Stimulated activated CD8-positive, alpha-beta memory T cell treated with anti-CD3 and anti-CD28 coated beads, Interleukin-15, amount 100 ng/mL, for 48 hours (primary cell): Measurements from ENCODE around the gene PCDHB1.
"Not testable (repeated sequence)": the region's sequence is repeated elsewhere in the genome, so short reads cannot be mapped to it uniquely, and the experiment has no call there.

Source experiments
- DNase-seq, 2 donors: peaks; one replicate each; pipeline ENCODE4 v3.0.0-alpha.2; 2020; ENCODE audit warnings: low read depth in 2 of 2

The PCDHB1 gene

GRCh38 chr5:141077826-141078225, 26.7 kb downstream of the PCDHB1 start:
- no peak for DNase-seq

- DNase-seq, result no peak
Measured at GRCh38 chr5:141082228-141082627, 31.1 kb downstream of the PCDHB1 start.

- peak; percentile 4 to 5 for DNase-seq
Measured at GRCh38 chr5:141084487-141084989, 33.4 kb downstream of the PCDHB1 start.

DNA sequence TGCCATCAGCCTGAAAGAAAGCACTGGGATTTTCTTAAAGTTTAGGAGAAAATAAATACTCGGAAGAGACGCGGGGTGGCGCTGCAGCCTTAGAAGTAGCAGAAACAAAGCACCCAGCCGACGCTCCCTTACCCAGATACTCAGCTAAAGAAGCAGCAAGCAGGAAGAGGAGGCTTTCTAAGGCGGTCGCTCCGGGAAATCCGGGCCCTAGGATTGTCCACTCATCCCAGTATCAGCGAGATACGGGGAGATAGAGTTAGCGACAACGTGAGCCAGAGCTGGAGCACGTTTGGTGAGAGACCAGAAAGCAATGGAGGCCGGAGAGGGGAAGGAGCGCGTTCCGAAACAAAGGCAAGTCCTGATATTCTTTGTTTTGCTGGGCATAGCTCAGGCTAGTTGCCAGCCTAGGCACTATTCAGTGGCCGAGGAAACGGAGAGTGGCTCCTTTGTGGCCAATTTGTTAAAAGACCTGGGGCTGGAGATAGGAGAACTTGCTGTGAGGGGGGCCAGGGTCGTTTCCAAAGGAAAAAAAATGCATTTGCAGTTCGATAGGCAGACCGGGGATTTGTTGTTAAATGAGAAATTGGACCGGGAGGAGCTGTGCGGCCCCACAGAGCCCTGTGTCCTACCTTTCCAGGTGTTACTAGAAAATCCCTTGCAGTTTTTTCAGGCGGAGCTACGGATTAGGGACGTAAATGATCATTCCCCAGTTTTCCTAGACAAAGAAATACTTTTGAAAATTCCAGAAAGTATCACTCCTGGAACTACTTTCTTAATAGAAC, 43.5 kb downstream of the PCDHB1 start, which contains the start of gene PCDHB2:
Gene PCDHB2, plus strand, starts transcription at position 135 of the 782 bp plus-strand sequence. Its CDS starts 176 bp downstream, at position 311.
- no peak for DNase-seq

DNA sequence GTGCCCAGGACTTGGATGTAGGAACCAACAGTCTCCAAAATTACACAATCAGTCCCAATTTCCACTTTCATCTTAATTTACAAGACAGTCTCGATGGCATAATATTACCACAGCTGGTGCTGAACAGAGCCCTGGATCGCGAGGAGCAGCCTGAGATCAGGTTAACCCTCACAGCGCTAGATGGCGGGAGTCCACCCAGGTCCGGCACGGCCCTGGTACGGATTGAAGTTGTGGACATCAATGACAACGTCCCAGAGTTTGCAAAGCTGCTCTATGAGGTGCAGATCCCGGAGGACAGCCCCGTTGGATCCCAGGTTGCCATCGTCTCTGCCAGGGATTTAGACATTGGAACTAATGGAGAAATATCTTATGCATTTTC, 44.1 kb downstream of the PCDHB1 start:
- DNase-seq, result no peak

DNA sequence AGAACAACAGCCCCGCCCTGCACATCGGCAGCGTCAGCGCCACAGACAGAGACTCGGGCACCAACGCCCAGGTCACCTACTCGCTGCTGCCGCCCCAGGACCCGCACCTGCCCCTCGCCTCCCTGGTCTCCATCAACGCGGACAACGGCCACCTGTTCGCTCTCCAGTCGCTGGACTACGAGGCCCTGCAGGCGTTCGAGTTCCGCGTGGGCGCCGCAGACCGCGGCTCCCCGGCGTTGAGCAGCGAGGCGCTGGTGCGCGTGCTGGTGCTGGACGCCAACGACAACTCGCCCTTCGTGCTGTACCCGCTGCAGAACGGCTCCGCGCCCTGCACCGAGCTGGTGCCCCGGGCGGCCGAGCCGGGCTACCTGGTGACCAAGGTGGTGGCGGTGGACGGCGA, 45.0 kb downstream of the PCDHB1 start:
- not testable (repeated sequence) for DNase-seq

- not testable (repeated sequence) for DNase-seq
Measured at GRCh38 chr5:141096586-141096985, 45.4 kb downstream of the PCDHB1 start.

DNA sequence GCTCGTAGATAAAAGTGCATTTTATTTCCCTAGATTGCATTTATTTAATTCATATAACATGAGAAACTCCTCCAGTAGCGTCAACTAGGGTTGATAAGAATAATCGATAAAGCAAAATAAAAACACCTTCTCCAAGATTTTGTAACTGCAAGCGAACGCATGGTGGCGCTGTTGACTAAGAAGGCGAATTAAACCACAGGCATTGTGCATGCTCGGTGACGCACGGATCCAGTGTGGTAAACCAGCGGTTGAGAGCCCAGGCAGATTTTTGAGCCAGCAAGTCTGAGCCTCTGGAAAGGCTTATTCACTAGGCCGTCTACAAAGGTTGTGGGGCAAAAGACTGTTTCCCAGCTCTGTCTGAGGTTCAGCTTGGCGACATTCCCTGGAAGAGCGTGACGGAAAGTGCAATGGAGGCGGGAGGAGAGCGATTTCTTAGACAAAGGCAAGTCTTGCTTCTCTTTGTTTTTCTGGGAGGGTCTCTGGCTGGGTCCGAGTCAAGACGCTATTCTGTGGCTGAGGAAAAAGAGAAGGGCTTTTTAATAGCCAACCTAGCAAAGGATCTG, 49.1 kb downstream of the PCDHB1 start, which contains the start of gene PCDHB3:
Gene PCDHB3, plus strand, starts transcription at position 231 of the 563 bp plus-strand sequence. Its CDS starts 177 bp downstream, at position 408.
- peak in 1 of 2 donors; percentile 24 for DNase-seq

DNA sequence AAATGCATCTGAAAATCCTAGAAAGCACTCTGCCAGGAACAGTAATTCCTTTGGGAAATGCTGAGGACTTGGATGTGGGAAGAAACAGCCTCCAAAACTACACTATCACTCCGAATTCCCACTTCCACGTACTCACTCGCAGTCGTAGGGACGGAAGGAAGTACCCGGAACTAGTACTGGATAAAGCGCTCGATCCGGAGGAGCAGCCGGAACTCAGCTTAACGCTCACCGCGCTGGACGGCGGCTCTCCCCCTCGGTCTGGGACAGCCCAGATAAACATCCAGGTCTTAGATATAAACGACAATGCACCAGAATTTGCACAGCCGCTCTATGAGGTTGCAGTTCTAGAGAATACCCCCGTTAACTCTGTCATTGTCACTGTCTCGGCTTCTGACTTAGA, 49.9 kb downstream of the PCDHB1 start:
- DNase-seq, result no peak

DNA sequence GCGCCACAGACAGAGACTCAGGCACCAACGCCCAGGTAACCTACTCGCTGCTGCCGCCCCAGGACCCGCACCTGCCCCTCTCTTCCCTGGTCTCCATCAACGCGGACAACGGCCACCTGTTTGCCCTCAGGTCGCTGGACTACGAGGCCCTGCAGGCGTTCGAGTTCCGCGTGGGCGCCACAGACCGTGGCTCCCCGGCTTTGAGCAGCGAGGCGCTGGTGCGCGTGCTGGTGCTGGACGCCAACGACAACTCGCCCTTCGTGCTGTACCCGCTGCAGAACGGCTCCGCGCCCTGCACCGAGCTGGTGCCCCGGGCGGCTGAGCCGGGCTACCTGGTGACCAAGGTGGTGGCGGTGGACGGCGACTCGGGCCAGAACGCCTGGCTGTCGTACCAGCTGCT, 50.9 kb downstream of the PCDHB1 start:
- DNase-seq, result not testable (repeated sequence)

DNA sequence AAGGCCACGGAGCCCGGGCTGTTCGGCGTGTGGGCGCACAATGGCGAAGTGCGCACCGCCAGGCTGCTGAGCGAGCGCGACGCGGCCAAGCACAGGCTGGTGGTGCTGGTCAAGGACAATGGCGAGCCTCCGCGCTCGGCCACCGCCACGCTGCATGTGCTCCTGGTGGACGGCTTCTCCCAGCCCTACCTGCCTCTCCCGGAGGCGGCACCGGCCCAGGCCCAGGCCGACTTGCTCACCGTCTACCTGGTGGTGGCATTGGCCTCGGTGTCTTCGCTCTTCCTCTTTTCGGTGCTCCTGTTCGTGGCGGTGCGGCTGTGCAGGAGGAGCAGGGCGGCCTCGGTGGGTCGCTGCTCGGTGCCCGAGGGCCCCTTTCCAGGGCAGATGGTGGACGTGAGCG, 51.3 kb downstream of the PCDHB1 start:
- not testable (repeated sequence) for DNase-seq

GRCh38 chr5:141105350-141105749, 54.2 kb downstream of the PCDHB1 start:
- no peak for DNase-seq
